Karpas-422 (cell line): ENCODE measurements around the gene TMEM117. TPM values are rescaled to one million over a fixed set of nuclear protein-coding genes. Genes with fewer than 3 reads are reported as not detected.

Experiments
- DNase-seq: peaks from one replicate; pipeline ENCODE4 v3.0.0-alpha.2; 2015
- H2AFZ ChIP-seq: fragments of 200-600 bp; sonication (generic); 2 replicates; pipeline ENCODE4 v1.6.1; 2014; ENCODE audit warnings: antibody characterized with exemption, low read length, mixed read lengths
- H3K27ac ChIP-seq: fragments of 200-600 bp; sonication (generic); 2 replicates; pipeline ENCODE4 v1.5.1; 2014; ENCODE audit warnings: mild to moderate bottlenecking, low read length, moderate library complexity
- H3K27me3 ChIP-seq: fragments of 200-600 bp; sonication (generic); 2 replicates; pipeline ENCODE4 v1.6.1; 2014; ENCODE audit warnings: low read length, mixed read lengths
- H3K36me3 ChIP-seq: fragments of 200-600 bp; sonication (generic); 2 replicates; pipeline ENCODE4 v1.6.1; 2014; ENCODE audit warnings: low read length, mixed read lengths; ENCODE audit not compliant: insufficient read depth
- H3K4me1 ChIP-seq: fragments of 200-600 bp; sonication (generic); 2 replicates; pipeline ENCODE4 v1.6.1; 2014; ENCODE audit warnings: mild to moderate bottlenecking, low read length, mixed read lengths
- H3K4me2 ChIP-seq: fragments of 200-600 bp; sonication (generic); 2 replicates; pipeline ENCODE4 v1.6.1; 2014; ENCODE audit warnings: low read length, low read depth, mild to moderate bottlenecking; ENCODE audit not compliant: poor library complexity, severe bottlenecking
- H3K4me3 ChIP-seq: fragments of 200-600 bp; sonication (generic); 2 replicates; pipeline ENCODE4 v1.5.1; 2014; ENCODE audit warnings: mild to moderate bottlenecking, antibody characterized with exemption, low read length, mixed read lengths
- H3K79me2 ChIP-seq: fragments of 200-600 bp; sonication (generic); 2 replicates; pipeline ENCODE4 v1.6.1; 2014; ENCODE audit warnings: mild to moderate bottlenecking, low read length, mixed read lengths
- H3K9ac ChIP-seq: fragments of 200-600 bp; sonication (generic); 2 replicates; pipeline ENCODE4 v1.6.0; 2014; ENCODE audit warnings: low read length
- H3K9me2 ChIP-seq: fragments of 200-600 bp; sonication (generic), shearing (Covaris generic); replicated peaks from 2 replicates; pipeline ENCODE4 v1.6.0; 2014; ENCODE audit warnings: mild to moderate bottlenecking, low read length, moderate library complexity; ENCODE audit not compliant: insufficient read depth
- H3K9me3 ChIP-seq: fragments of 300-700, 200-600 bp; sonication (generic); 2 replicates; pipeline ENCODE4 v1.6.1; 2014; ENCODE audit warnings: low read length, mixed read lengths
- H4K20me1 ChIP-seq: fragments of 200-600 bp; sonication (generic); 2 replicates; pipeline ENCODE4 v1.6.1; 2014; ENCODE audit warnings: mild to moderate bottlenecking, antibody characterized with exemption, low read length, low read depth; ENCODE audit not compliant: insufficient read depth
- total RNA-seq: library from RNA; depleted of rRNA; stranded (reverse); fragments of >200 nt; shearing (Covaris generic); gene quantifications from 2 replicates; pipeline ENCODE4 v1.2.3, GENCODE V29; 2014; ENCODE audit warnings: low replicate concordance

TMEM117 gene
- total RNA-seq, 1 experiment from 2014 or later = 13.3 TPM

- Histone ChIP-seq H3K9me2 (no peaks in the 10 kb centered on the region), H3K9me3 (no peaks in the 10 kb centered on the region), H3K36me3 (no peaks in the 10 kb centered on the region), H3K79me2 (no peaks in the 10 kb centered on the region), H2AFZ (no peak overlapping the region), H3K27me3 (no peaks in the 10 kb centered on the region), H3K27ac (no peak overlapping the region), H3K4me3 (no peak overlapping the region), H3K4me1 (no peaks in the 10 kb centered on the region), H4K20me1 (no peaks in the 10 kb centered on the region), H3K4me2 (no peak overlapping the region), H3K9ac (no peak overlapping the region)
- DNase-seq = no peak
Observed at GRCh38 chr12:43931187-43931586, 95.3 kb downstream of the TMEM117 start.

GRCh38 chr12:43935581-43935980 lies 99.7 kb downstream of the TMEM117 start:
- no peaks in the 10 kb centered on the region for H3K79me2 ChIP-seq
- no peaks in the 10 kb centered on the region for H3K4me1 ChIP-seq
- no peak overlapping the region for H2AFZ ChIP-seq
- H3K27me3 ChIP-seq = no peaks in the 10 kb centered on the region
- H3K9me2 ChIP-seq = no peaks in the 10 kb centered on the region
- H3K9ac ChIP-seq = no peak overlapping the region
- H3K36me3 ChIP-seq = no peaks in the 10 kb centered on the region
- H3K4me2 ChIP-seq = no peak overlapping the region
- no peaks in the 10 kb centered on the region for H3K9me3 ChIP-seq
- no peak overlapping the region for H3K27ac ChIP-seq
- DNase-seq = no peak
- no peak overlapping the region for H3K4me3 ChIP-seq
- H4K20me1 ChIP-seq = no peaks in the 10 kb centered on the region

GRCh38 chr12:43937947-43938346 lies 102.1 kb downstream of the TMEM117 start:
- Histone ChIP-seq H3K4me3 (no peak overlapping the region), H3K27me3 (no peaks in the 10 kb centered on the region)
- peak; percentile 52 for DNase-seq

GRCh38 chr12:43942379-43942778 lies 106.5 kb downstream of the TMEM117 start:
- Histone ChIP-seq H3K27ac (no peak overlapping the region), H3K4me2 (no peak overlapping the region), H3K9me3 (no peaks in the 10 kb centered on the region), H2AFZ (no peak overlapping the region), H3K9me2 (no peaks in the 10 kb centered on the region), H3K79me2 (no peaks in the 10 kb centered on the region), H4K20me1 (no peaks in the 10 kb centered on the region), H3K4me1 (no peaks in the 10 kb centered on the region), H3K9ac (no peak overlapping the region), H3K36me3 (no peaks in the 10 kb centered on the region), H3K27me3 (no peaks in the 10 kb centered on the region), H3K4me3 (no peak overlapping the region)
- no peak for DNase-seq

More at GRCh38 chr12:43937947-43938346, 102.1 kb downstream of the TMEM117 start:
- no peaks in the 10 kb centered on the region for H3K36me3 ChIP-seq
- no peaks in the 10 kb centered on the region for H4K20me1 ChIP-seq
- no peak overlapping the region for H3K9ac ChIP-seq
- H3K4me2 ChIP-seq = no peak overlapping the region
- no peaks in the 10 kb centered on the region for H3K4me1 ChIP-seq
- H3K9me3 ChIP-seq = no peaks in the 10 kb centered on the region
- no peaks in the 10 kb centered on the region for H3K9me2 ChIP-seq
- H3K79me2 ChIP-seq = no peaks in the 10 kb centered on the region
- H2AFZ ChIP-seq = no peak overlapping the region
- no peak overlapping the region for H3K27ac ChIP-seq

- Histone ChIP-seq H3K27me3 (no peaks in the 10 kb centered on the region), H3K9me3 (no peaks in the 10 kb centered on the region), H3K9ac (no peak overlapping the region), H3K4me2 (no peak overlapping the region), H4K20me1 (no peaks in the 10 kb centered on the region), H3K79me2 (no peaks in the 10 kb centered on the region), H3K9me2 (no peaks in the 10 kb centered on the region), H3K27ac (no peak overlapping the region), H3K4me3 (no peak overlapping the region), H3K4me1 (no peaks in the 10 kb centered on the region), H3K36me3 (no peaks in the 10 kb centered on the region), H2AFZ (no peak overlapping the region)
- no peak for DNase-seq
Observed at GRCh38 chr12:43945983-43946382, 110.1 kb downstream of the TMEM117 start.

GRCh38 chr12:43951286-43951685 lies 115.4 kb downstream of the TMEM117 start:
- DNase-seq = no peak
- Histone ChIP-seq H3K9me2 (no peaks in the 10 kb centered on the region), H3K79me2 (no peaks in the 10 kb centered on the region)

GRCh38 chr12:43957732-43958372 lies 122.0 kb downstream of the TMEM117 start:
- H3K9ac ChIP-seq = no peak overlapping the region
- no peak overlapping the region for H3K27ac ChIP-seq
- no peaks in the 10 kb centered on the region for H3K36me3 ChIP-seq
- no peaks in the 10 kb centered on the region for H3K9me3 ChIP-seq
- H3K79me2 ChIP-seq = no peaks in the 10 kb centered on the region
- H3K27me3 ChIP-seq = no peaks in the 10 kb centered on the region
- H3K4me1 ChIP-seq = no peaks in the 10 kb centered on the region
- H3K9me2 ChIP-seq = no peaks in the 10 kb centered on the region
- no peaks in the 10 kb centered on the region for H4K20me1 ChIP-seq
- peak; percentile 77 for DNase-seq
- no peak overlapping the region for H3K4me3 ChIP-seq
- H3K4me2 ChIP-seq = no peak overlapping the region
- no peak overlapping the region for H2AFZ ChIP-seq

More at GRCh38 chr12:43951286-43951685, 115.4 kb downstream of the TMEM117 start:
- no peak overlapping the region for H2AFZ ChIP-seq
- no peaks in the 10 kb centered on the region for H3K36me3 ChIP-seq
- H3K4me2 ChIP-seq = no peak overlapping the region
- no peak overlapping the region for H3K9ac ChIP-seq
- no peaks in the 10 kb centered on the region for H4K20me1 ChIP-seq
- no peaks in the 10 kb centered on the region for H3K9me3 ChIP-seq
- H3K4me3 ChIP-seq = no peak overlapping the region
- no peak overlapping the region for H3K27ac ChIP-seq
- no peaks in the 10 kb centered on the region for H3K4me1 ChIP-seq
- no peaks in the 10 kb centered on the region for H3K27me3 ChIP-seq

GRCh38 chr12:43964033-43964432 lies 128.2 kb downstream of the TMEM117 start:
- no peak overlapping the region for H3K27ac ChIP-seq
- no peaks in the 10 kb centered on the region for H3K36me3 ChIP-seq
- no peaks in the 10 kb centered on the region for H3K9me3 ChIP-seq
- no peak overlapping the region for H2AFZ ChIP-seq
- no peaks in the 10 kb centered on the region for H3K4me1 ChIP-seq
- no peaks in the 10 kb centered on the region for H3K79me2 ChIP-seq
- no peaks in the 10 kb centered on the region for H3K27me3 ChIP-seq
- H3K9ac ChIP-seq = no peak overlapping the region
- no peaks in the 10 kb centered on the region for H4K20me1 ChIP-seq
- no peaks in the 10 kb centered on the region for H3K9me2 ChIP-seq
- no peak overlapping the region for H3K4me3 ChIP-seq
- DNase-seq = no peak
- H3K4me2 ChIP-seq = no peak overlapping the region
